Measurements from ENCODE around the gene MARVELD1.

Gene MARVELD1

DNA sequence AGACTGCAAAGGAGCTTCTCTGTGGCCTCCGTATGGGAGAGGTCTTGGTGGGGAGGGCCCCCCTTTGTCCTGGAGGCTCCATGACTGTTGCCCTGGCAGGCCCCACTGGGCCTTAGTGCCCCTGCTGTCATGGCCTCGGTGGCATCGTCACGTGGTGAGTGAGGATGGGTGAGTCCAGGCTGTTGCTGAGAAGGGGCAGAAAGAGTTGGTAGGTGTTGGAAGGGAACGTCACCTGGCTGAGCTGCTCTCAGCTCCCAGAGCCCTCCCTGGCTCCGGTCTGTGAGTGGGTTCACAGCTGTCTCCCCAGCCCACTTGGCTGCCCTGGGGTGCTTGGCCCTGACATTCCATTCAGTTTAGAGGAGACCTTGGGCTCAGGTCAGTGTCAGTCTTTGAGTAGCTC, 42.2 kb downstream of the MARVELD1 start:
- no peak for DNase-seq (ENCODE audit: low read depth)

DNA sequence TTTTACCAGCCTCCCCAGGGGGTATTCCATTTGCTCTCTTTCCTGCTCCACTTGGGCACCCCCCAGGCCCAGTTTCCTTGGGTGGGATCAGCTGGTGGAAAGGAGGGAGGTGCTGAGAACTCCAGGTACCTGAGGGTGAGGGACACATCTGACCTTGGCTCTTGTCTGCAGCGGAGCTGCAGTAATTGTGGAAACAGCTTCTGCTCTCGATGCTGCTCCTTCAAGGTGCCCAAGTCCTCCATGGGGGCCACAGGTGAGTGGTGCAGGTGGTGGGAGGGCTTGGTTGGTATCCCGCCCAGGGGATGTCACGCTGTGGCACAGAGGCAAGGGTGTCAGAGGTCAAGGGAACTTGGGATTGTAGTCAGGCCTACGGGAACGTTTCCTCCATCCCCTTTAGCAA, 43.9 kb downstream of the MARVELD1 start:
- DNase-seq (ENCODE audit: low read depth), result no peak

GRCh38 chr10:97759158-97759887, 45.8 kb downstream of the MARVELD1 start:
- DNase-seq (ENCODE audit: low read depth), result no peak

GRCh38 chr10:97759946-97760345, 46.4 kb downstream of the MARVELD1 start:
- DNase-seq (ENCODE audit: low read depth), result no peak

GRCh38 chr10:97760461-97761257, 47.1 kb downstream of the MARVELD1 start:
- no peak for DNase-seq (ENCODE audit: low read depth)

DNA sequence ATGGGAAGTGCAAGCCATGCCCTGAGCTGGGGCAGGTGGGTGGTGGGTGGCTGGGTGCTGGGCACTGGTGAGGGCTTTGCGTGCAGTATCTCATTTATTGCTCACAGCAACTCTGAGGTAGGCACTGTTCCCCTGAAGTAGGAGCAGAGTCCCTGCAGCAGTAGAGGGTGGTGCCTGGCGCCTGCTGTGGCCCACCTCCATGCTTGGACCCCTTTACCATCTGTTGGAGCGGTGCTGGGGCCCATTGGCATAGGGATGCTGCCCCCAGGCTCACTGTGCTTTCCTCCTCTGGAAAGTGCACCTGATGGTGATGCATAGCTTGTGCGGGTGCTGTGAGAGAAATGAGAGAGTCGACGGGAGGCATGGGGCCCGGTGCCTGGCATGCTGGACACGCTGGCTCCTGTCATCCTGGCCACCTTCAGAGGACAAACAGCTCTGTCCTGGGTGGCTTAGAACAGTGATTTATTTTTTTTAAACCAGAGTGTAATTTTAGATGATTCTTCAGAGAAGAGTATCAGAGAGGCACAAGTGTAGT, 47.9 kb downstream of the MARVELD1 start:
- DNase-seq (ENCODE audit: low read depth), result no peak

DNA sequence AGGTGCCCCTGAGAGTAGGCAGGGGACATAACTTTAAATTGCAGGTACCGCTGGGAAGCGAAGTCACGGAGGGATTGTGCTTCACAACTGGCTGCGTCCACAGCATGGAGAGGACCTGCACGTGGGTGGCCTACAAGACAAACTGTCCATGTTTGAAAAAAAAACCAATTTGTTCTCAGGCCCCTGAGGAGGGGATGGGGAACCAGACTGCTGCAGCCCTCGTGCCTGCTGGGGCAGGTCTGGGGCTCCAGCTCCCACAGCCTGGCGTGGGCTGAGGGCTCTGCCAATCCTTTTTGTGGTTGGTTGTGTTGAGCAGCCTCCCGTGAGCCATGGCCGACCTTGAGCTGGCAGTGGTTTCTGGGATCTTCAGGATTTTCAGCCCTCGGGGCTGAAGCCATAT, 48.5 kb downstream of the MARVELD1 start:
- DNase-seq (ENCODE audit: low read depth), result no peak

- no peak for DNase-seq (ENCODE audit: low read depth)
Observed at GRCh38 chr10:97762816-97763215, 49.3 kb downstream of the MARVELD1 start.

- no peak for DNase-seq (ENCODE audit: low read depth)
Observed at GRCh38 chr10:97763411-97763810, 49.9 kb downstream of the MARVELD1 start.

DNA sequence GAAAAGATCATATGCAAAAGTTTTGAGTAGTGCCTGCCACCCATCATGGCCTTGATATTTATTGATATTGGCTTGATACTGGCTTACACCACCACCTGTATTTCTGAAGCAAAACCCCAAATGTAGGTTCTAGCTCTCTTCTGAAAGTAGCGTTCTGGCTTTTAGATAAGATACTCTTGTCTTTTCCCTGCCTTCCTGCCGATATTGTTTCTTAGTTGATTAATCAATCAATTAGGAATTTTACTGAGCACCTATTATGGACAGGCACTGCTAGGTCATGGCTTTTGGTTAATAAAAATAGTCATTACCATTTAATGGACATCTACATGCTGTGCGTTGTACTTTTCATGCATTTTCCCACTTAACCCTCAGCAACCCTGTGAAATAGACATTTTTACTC, 50.4 kb downstream of the MARVELD1 start:
- no peak for DNase-seq (ENCODE audit: low read depth)

DNA sequence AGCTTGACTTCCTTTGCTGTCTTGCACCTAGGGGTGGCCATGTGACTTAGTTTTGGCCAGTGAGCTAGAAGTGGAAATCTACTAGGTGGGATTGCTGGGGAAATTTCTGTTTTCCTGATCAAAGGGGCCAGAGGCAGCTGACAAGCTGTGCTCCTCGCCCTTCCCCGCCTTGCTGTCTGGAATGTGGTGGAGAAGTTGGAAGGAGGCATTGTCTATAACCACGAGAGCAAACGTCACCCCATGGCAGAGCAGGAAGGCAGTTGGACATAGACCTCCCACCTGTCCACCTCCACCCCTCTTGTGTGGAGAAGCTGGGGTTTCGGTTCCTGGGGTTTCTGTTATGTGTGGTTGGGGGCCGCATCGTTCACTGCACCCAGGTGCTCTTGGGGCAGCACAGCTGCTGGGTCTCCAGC, 51.0 kb downstream of the MARVELD1 start:
- DNase-seq (ENCODE audit: low read depth), result no peak

GRCh38 chr10:97765201-97765600, 51.7 kb downstream of the MARVELD1 start:
- no peak for DNase-seq (ENCODE audit: low read depth)

DNA sequence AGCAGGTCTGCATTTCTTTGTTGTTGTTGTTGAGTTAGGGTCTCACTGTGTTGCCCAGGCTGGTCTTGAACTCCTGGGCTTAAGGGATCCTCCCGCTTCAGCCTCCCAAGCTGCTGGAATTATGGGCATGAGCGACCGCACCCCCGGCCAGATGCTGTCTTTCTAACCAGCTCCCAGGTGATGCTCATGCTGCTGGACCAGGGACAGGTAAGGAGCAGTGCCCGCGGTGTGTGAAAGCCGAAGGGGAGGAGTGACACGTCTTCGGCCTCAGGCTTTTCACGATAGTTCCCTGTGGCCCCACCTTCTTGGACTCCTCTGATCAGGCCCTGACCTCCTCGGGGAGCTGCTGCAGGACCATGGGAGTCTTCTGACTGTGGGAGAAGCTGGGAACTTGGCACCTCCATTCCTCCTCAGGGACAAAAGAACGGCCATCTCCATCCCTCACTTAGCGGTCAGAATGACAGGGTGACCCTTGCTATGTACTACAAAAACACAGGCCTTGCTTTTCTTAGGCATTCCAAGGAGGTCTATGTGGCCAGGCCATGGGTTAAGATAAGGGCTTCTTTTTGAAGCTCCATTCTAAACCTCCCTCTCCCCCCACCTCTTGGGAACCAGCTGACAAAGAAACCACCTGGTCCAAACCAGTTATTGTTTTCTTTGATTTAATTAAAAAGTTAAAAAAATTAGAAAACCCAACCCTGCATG, 52.7 kb downstream of the MARVELD1 start:
- DNase-seq (ENCODE audit: low read depth), result no peak

DNA sequence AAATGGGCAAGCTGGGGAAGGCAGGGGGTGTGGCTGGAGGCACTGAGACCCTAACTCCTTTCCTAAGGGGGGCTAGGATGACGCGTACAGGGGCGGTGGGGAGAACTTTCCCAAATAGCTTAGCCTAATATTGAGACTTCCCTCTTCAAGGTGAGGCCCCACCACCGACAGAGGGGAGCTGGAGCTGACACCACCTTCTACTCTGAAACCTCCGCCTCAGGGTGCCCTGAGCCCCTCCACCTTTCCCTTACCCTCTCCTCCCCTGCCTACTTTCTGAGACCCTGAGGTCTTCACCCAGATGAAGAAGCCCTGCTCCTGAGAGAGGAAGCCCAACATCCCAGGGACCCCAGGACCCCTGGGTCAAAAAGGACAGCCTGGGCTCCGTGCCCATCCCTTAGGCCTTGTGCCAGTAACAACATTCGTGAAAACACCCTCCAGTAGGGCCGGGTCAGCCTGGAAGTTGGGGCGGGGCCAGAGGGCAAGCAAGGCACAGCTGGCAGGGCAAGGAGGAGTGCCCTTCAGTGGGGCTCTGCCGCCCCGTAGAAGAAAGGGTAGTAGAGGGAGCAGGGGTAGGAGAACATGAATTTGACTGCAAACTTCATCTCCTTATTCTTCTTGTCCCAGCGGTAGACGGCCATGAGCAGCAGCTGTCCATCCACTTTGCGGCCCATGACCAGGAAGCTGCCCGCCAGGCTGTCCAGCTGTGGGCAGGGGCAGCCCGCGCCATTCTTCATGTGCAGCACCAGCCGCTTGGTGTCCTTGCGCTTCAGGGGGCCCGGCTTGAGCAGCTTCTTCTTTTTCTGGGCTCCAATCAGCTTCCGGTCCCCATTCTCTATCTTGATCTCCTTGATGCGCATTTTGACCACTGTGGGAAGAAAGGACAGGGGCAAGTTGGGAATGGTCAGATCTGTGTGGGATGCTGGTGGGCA, 53.7 kb downstream of the MARVELD1 start:
- no peak for DNase-seq (ENCODE audit: low read depth)

Measured in HS-5 (cell line).